Fibroblast of lung (primary cell): ENCODE data around the gene TMEM109.
A peak's percentile ranks its signal among the peaks of the same experiment; 100 is the strongest.

Experiments
- CTCF ChIP-seq, 2 donors: IDR thresholded peaks in 1 of 2; conservative IDR thresholded peaks in 1 of 2; 1 replicate in 1 of 2; 2 replicates in 1 of 2; pipeline ENCODE4 v1.5.1; 2011 to 2012; ENCODE audit warnings: low read length in 2 of 2, control low read depth in 1 of 2, inconsistent platforms in 1 of 2, low read depth in 1 of 2, mild to moderate bottlenecking in 1 of 2
- EZH2 ChIP-seq: IDR thresholded peaks from 2 replicates; pipeline ENCODE4 v1.5.1; 2012; ENCODE audit warnings: low read length, control low read depth, mild to moderate bottlenecking; ENCODE audit errors: missing control alignments

- TF ChIP-seq CTCF (conservative IDR thresholded peaks at IDR 0.05 in 1 of 2, IDR thresholded peaks at IDR 0.05 in 1 of 2; ENCODE audit: low read depth in 1 of 2, low read length in 2 of 2) (peak in 1 of 2 donors; percentile 16), EZH2 (no peak)
These were observed 42.4 kb upstream of the TMEM109 start for GRCh38 chr11:60871378-60872061.
